WTC11 (cell line): ENCODE results near the gene SCUBE1.

Source experiments
- CTCF ChIP-seq: fragments of 200-600 bp; IDR thresholded peaks from 2 replicates; pipeline ENCODE4 v1.8.0; 2022; ENCODE audit warnings: antibody characterized with exemption
- E2F5 ChIP-seq: sonication (generic); formaldehyde crosslinking; IDR thresholded peaks from 2 replicates; pipeline ENCODE4 v1.8.1; 2022; ENCODE audit warnings: mild to moderate bottlenecking, moderate library complexity, missing genetic modification reagents
- IRF2 ChIP-seq: sonication (generic); formaldehyde crosslinking; IDR thresholded peaks from 2 replicates; pipeline ENCODE4 v1.8.0; 2022; ENCODE audit warnings: low read depth, missing genetic modification reagents, borderline replicate concordance
- MAX ChIP-seq: sonication (generic); formaldehyde crosslinking; IDR thresholded peaks from 2 replicates; pipeline ENCODE4 v1.8.0; 2022; ENCODE audit warnings: mild to moderate bottlenecking, missing genetic modification reagents
- SP1 ChIP-seq: sonication (generic); formaldehyde crosslinking; conservative IDR thresholded peaks from 2 replicates; pipeline ENCODE4 v1.8.1; 2022; ENCODE audit warnings: missing genetic modification reagents

- no peak for TF ChIP-seq IRF2 (CRISPR knock-in tag)
- TF ChIP-seq CTCF: no peak
- TF ChIP-seq MAX (CRISPR knock-in tag): no peak
- no peak for TF ChIP-seq E2F5
- no peak for TF ChIP-seq SP1 (CRISPR knock-in tag)
Measured at GRCh38 chr22:43225609-43226008, 117.6 kb downstream of the SCUBE1 start.
